ENCODE results near the gene IL1RL2.

Gene IL1RL2

DNA sequence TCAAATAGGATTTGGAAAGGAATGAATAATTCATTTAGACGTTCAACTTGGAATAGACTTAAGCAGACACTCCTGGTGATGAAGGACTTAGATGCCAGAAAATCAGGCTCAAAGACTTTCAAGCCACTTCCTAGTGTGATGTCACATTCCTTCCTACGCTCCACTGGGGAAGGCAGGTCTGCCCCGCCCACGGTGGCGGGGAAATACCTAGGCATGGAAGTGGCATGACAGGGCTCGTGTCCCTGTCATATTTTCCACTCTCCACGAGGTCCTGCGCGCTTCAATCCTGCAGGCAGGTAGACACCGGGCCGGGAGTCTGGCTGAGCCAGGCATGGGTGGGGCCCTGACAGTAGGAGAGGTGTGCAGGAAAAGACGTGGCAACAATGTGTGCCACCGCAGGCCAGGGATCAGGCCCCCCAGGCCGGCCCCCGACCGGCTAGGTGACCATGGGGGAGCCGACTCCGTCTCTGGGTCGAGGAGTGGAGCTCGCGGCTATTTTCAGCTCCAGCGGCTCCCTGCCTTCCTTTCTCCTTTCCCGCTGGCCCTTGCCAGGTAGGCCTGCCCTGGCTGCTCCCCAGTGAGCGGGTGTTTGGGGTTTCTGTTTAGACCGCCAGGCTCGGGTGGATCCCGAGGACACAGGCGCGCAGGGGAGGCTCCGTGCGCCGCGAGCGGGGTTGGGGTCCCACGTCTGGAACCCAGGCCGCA, at the start of gene IL1RL2:
Gene IL1RL2, plus strand, starts transcription at position 233 of the 705 bp plus-strand sequence. CDS start 845 bp downstream, outside the sequence.
- no peak for DNase-seq

DNA sequence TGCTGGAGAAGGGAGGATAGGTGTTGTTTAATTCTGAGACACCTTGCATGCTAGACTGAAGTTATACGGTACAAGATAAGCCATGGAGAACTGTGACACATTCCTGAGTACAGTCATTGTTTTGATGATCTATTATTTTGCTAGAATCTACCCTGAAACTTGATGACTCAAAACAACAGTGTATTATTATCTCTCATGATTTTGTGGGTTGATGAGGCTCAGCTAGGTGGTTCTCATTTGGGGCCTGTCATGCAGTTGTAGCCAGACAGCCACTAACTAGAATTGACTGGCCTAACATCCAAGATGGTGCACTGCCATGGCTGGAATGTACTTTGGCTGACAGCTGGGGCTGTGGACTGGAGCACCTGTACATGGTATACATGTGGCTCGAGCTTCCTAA, 49.7 kb upstream of the IL1RL2 start:
- no peak for DNase-seq

DNA sequence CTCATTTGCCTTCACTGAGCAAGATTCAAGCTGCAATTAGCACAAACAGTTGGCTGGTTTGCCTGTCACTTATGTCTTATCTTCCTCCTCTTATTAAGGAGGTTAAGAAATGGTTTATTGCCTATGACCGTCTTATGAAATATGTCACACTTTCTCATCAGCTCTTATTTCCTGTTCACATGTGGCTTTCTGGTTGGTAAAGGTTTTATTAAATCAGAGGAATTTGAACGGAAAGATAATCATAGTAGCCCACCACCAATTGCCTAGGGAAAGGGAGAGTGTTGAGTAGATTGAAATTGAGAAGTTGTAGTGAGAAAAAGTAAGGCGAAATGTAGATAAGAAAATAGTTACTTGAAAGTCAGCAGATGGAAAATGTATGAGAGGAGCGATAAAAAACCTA, 48.5 kb upstream of the IL1RL2 start:
- DNase-seq: no peak

GRCh38 chr2:102139851-102140250, 47.0 kb upstream of the IL1RL2 start:
- no peak for DNase-seq

- no peak for DNase-seq
These were observed 46.4 kb upstream of the IL1RL2 start for GRCh38 chr2:102140377-102140776.

- no peak for DNase-seq
These were observed 45.5 kb upstream of the IL1RL2 start for GRCh38 chr2:102141011-102141943.

- DNase-seq: no peak
These were observed 44.6 kb upstream of the IL1RL2 start, which contains the start of gene IL1R1 for GRCh38 chr2:102141970-102142828. TSS of gene IL1R1 (plus strand) at chr2:102142746. CDS start at chr2:102157725, 14,979 bp downstream.

DNA sequence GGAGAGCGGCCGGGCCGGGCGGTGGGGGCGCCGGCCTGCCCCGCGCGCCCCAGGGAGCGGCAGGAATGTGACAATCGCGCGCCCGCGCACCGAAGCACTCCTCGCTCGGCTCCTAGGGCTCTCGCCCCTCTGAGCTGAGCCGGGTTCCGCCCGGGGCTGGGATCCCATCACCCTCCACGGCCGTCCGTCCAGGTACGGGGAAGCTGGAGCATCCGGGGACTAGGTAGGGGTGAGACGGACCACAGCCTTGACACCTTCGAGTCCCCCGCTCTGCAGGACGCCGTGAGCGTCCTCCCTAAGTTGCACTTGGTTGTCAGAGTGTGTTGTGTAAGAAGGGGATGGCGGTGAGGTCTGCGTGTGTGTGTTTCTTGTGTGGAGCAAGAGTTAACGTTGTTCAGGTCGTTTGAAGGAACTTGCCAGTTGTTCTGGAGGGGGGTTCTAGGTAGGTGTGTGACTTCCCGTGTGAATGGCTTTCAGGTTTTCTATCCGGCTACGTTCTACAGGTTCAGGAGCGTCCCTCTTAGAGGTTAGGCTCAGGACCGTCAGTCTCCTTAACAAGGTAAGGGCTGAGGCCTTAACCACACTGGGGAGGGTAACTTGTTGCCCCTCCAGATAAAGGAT, 43.9 kb upstream of the IL1RL2 start:
- no peak for DNase-seq

GRCh38 chr2:102143450-102143985, 43.3 kb upstream of the IL1RL2 start:
- DNase-seq: no peak

GRCh38 chr2:102144128-102144527, 42.7 kb upstream of the IL1RL2 start:
- DNase-seq: no peak

GRCh38 chr2:102145107-102145506, 41.7 kb upstream of the IL1RL2 start:
- DNase-seq: no peak

DNA sequence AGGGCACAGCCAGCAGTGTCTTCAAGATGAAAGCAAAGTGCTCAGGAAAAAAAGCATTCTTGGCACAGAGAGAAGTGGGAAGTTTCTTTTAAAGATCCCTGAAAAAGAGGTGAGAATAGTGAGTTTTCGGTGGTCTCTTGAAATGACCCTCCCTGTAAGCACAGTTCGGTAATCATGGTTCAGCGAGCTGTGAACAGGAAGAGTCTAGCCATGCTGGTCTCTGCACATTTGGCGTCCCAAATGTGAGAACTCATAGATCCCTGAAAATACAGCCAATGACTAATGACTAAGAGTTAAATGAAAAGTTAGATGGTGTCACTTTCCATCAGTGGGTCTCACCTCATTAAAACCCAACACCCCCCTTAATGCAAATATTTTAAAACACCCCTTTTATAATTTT, 40.9 kb upstream of the IL1RL2 start:
- no peak for DNase-seq

DNA sequence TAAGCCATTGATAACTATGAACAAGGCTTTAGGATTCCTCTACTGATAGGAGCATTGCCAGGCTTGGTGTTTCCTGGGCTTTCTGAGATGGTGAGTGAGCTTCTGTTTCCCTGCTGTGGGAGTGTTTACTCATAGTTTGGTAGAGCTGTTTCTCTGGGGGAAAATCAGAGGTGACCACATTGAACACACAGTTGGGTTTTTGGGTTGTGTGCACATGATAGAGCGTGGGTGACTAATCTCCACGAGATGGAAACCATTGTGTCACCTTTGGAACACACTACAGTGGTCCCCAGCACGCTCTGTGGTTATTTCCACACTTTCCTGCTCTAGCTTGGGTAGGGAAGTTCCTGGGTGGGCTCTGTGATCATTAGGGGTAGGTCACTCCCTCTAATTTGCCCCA, 38.9 kb upstream of the IL1RL2 start:
- DNase-seq: no peak

- DNase-seq: no peak
These were observed 37.6 kb upstream of the IL1RL2 start for GRCh38 chr2:102149243-102149642.

- DNase-seq: no peak
These were observed 37.0 kb upstream of the IL1RL2 start for GRCh38 chr2:102149644-102150455.

GRCh38 chr2:102154364-102154763, 32.5 kb upstream of the IL1RL2 start:
- no peak for DNase-seq

DNA sequence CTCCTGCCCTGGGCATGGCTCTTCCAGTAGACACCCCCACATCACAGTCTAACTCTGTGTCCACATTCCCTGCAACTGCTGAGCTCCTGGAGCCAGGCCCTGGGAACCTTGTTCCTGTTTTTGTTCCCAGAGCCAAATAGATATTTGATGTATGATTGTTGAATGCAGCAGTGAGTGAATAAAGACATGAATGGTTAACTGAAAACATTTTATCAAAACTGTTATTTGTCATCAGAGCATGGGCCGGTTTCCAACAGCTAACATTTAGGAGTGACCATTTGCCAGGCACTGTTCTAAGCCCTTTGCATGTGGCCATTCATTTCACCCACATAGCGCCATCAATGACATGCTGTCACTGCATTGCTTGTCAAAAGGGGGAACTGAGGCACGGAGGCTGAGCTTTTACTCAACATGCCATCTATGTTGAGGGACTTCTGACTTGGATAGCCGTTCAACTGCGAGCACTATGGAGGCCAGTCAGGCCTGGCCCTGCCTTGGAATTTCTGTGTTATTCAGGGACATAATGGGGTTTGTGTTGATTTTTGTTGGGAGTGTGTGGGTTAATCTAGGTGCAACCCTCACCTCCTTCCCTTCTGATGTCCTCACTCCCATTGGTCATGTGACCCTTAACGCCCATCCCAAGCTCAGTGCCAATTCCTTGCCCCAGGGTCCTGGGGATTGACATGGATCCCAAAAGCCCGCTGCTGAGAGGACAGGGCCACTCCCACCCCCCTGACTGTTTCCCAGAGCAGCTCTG, 31.7 kb upstream of the IL1RL2 start:
- no peak for DNase-seq

- no peak for DNase-seq
These were observed 30.9 kb upstream of the IL1RL2 start for GRCh38 chr2:102155703-102156515.

DNA sequence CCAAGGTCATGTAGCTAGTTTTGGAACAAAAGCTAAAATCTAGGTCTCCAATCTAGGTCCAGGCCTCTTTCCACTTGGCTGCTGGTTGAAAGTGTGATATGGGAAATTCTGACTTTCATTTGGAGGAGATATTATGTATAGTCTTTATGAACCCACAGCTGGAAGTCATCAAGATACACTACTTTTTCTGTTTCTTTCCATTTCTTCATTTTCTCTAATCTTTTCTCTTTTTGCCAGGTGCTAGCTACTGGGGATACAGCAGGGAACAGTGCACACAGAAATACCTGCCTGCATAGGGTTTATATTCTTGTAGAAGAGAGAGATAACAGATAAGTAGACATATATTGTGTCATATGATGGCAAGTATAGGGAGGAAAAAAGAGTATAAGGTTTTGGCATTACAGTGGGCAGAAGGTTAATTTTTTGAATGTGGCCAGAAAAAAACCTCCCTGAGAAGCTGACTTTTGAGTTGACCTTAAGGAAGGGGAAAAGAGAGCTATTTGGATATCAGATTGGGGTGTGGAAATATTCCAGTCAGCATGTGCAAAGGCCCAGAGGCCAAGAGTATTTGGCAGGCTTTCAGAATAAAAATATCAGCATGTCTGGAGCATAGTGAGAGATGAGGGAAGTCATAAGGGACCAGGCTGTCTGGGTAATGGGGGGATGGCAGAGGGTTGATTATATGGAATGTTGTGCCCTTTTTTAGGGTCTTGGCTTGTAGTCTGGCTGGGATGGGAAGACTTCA, 28.6 kb upstream of the IL1RL2 start:
- DNase-seq: no peak
